Lower leg skin (tissue), 4 donors: ENCODE results near the gene KRTAP5-1. TPM values are rescaled to one million over a fixed set of nuclear protein-coding genes. Genes with fewer than 3 reads are reported as not detected.

Source experiments
- DNase-seq, 2 donors: peaks; one replicate each; pipeline ENCODE4 v3.0.0-alpha.2; 2019; ENCODE audit warnings: low spot score in 2 of 2
- H3K4me3 ChIP-seq: fragments of 200-600 bp; sonication (generic); 2 replicates; pipeline ENCODE4 v1.5.1; 2017; ENCODE audit warnings: mild to moderate bottlenecking, low read depth; ENCODE audit not compliant: poor library complexity, severe bottlenecking
- CTCF ChIP-seq, 3 donors: fragments of 450-650 bp; IDR thresholded peaks; one replicate each; pipeline ENCODE4 v1.5.1; 2016; ENCODE audit warnings: antibody characterized with exemption in 3 of 3, mild to moderate bottlenecking in 3 of 3, moderate library complexity in 2 of 3
- POLR2A ChIP-seq, 2 donors: fragments of 450-650 bp; IDR thresholded peaks; one replicate each; pipeline ENCODE4 v1.6.1; 2016 to 2017; ENCODE audit warnings: antibody characterized with exemption in 2 of 2, mild to moderate bottlenecking in 1 of 2, moderate library complexity in 1 of 2
- WGBS, 2 donors: methylation state at CpG; one replicate each; pipeline ENCODE4 v1.1.5; 2018; 5-methylcytosine and 5-hydroxymethylcytosine counted together
- intact Hi-C: fragments of 100-400 bp; cut with DNase I; formaldehyde crosslinking; loops from one replicate; pipeline ENCODE4 v1.15.0; 2023; ENCODE audit warnings: low total_unique reads
- total RNA-seq, 4 donors: library from RNA; depleted of rRNA; stranded (reverse); fragments of >200 nt; gene quantifications; one replicate each; pipeline ENCODE4 v1.1.0, GENCODE V29; 2016

KRTAP5-1 gene
- total RNA-seq, 4 donors from 2014 or later: 8.1 TPM; not detected in 3

- no peak overlapping the region for H3K4me3 ChIP-seq
- intact Hi-C loops: no loop called here
- no peak for DNase-seq
- WGBS, 2 donors: 79 to 88% methylated on average over 39 to 47 of the region's 63 CpGs
- TF ChIP-seq POLR2A (IDR thresholded peaks at IDR 0.05): no peak
- no peak for TF ChIP-seq CTCF (IDR thresholded peaks at IDR 0.05)
These were observed 28.7 kb downstream of the KRTAP5-1 start for GRCh38 chr11:1556278-1556902.

DNA sequence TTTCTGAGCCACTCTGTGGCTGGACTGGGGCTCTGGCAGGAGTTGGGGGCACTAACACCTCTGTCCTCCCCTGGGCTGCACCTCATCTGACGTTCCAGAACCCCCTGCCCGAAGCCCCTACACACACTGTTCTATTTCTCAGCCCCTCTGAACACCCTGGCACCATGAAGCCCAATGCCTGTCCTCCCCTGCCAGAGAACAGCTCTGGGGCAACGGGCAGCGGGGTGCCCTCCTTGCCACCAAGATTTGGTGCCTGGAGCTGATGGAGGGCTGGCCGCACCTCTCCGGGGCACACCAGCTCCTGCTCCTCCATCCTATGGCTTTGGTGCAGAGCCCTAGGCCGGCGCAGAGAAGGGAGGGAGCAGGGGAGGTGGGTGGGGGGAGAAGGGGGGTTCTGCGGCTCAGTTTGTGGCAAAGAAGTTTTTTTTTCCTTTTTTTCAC, 29.4 kb downstream of the KRTAP5-1 start:
- 85 to 92% methylated on average over 7 to 9 of the region's 9 CpGs for WGBS, 2 donors
- DNase-seq: no peak
- H3K4me3 ChIP-seq: no peak overlapping the region
- intact Hi-C loops: no loop called here
- TF ChIP-seq CTCF (IDR thresholded peaks at IDR 0.05) (no peak), POLR2A (IDR thresholded peaks at IDR 0.05) (no peak)

DNA sequence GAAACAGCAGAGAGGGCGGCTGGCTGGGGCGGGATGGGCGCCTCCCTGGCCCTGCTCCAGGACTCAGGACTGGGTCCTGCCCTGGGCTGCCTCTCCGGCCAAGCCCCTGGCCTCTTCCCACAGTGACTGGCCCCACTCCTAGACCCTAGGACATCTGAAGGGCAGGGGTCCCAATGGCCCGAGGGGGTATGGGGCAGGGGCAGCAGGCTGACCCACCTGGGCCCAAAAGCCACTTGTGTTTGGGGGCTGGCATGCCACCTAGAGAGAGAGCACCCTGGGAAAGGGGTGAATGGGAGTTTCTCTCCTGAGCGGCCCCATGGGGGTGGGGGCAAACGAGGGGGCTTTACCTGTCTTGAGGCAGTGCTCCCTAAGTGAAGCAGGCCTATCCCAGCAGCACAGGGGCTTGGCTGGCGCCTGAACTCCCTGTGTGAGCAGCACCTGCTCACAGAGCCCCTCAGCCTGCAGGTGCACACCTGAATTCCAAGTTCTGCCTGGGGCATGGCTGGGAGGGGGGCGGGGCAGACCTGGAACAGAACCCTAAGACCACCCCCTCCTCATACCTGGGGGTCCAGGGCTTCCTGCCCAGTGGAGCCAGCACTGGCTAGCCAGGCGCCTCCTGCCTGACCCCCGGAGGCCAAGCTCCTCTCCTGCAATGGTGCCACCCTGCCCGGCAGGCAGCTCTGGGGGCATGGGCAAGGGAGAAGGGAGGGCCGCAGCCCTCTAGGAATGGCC, 29.9 kb downstream of the KRTAP5-1 start:
- intact Hi-C loops: no loop called here
- WGBS, 2 donors: 80 to 82% methylated on average over 9 to 13 of the region's 13 CpGs
- no peak overlapping the region for H3K4me3 ChIP-seq
- TF ChIP-seq CTCF (IDR thresholded peaks at IDR 0.05) (no peak), POLR2A (IDR thresholded peaks at IDR 0.05) (no peak)
- DNase-seq: no peak

- 48 to 51% methylated on average over 18 to 20 of the region's 20 CpGs for WGBS, 2 donors
- DNase-seq: no peak
These were observed 31.1 kb downstream of the KRTAP5-1 start for GRCh38 chr11:1553808-1554594.

GRCh38 chr11:1549338-1550330, 35.4 kb downstream of the KRTAP5-1 start:
- WGBS, 2 donors: 81 to 84% methylated on average over 11 to 13 of the region's 13 CpGs
- no peak for DNase-seq
- no peak for TF ChIP-seq POLR2A (IDR thresholded peaks at IDR 0.05)
- no peak overlapping the region for H3K4me3 ChIP-seq
- intact Hi-C loops: no loop called here

More at GRCh38 chr11:1553808-1554594, 31.1 kb downstream of the KRTAP5-1 start:
- no peak overlapping the region for H3K4me3 ChIP-seq
- no peak for TF ChIP-seq POLR2A (IDR thresholded peaks at IDR 0.05)
- intact Hi-C loops: no loop called here
